Heart right ventricle (tissue), 16 donors: ENCODE results near the gene CTXN1. TPM values are rescaled to one million over a fixed set of nuclear protein-coding genes. Genes with fewer than 3 reads are reported as not detected.

Experiments
- ATAC-seq, 8 donors: fragments of 200-7000 bp; cut with Tn5 transposase; one replicate each; pipeline ENCODE4 v1.9.1; 2020; ENCODE audit warnings: mild to moderate bottlenecking in 8 of 8, moderate library complexity in 8 of 8, moderate number of reproducible peaks in 1 of 8
- DNase-seq, 2 donors: peaks; one replicate each; pipeline ENCODE4 v3.0.0-alpha.2; 2020
- H3K27ac ChIP-seq, 10 donors: fragments of 200-600 bp; sonication (generic) in 2 of 10; one replicate each; pipeline versions ENCODE4 v1.5.0 to v1.8.0; 2020 to 2022; ENCODE audit warnings: mild to moderate bottlenecking in 3 of 10
- H3K27me3 ChIP-seq, 7 donors: fragments of 200-600 bp; one replicate each; pipeline ENCODE4 v1.8.0; 2021 to 2022; ENCODE audit warnings: mild to moderate bottlenecking in 2 of 7
- H3K36me3 ChIP-seq, 9 donors: fragments of 200-600 bp; sonication (generic) in 1 of 9; one replicate each; pipeline versions ENCODE4 v1.5.0 to v1.8.0; 2020 to 2022; ENCODE audit warnings: mild to moderate bottlenecking in 2 of 9
- H3K4me1 ChIP-seq, 9 donors: fragments of 200-600 bp; sonication (generic) in 1 of 9; one replicate each; pipeline versions ENCODE4 v1.5.0 to v1.8.0; 2020 to 2022; ENCODE audit warnings: mild to moderate bottlenecking in 4 of 9
- H3K4me3 ChIP-seq, 10 donors: fragments of 200-600 bp; sonication (generic) in 2 of 10; one replicate each; pipeline versions ENCODE4 v1.5.0 to v1.8.0; 2020 to 2022; ENCODE audit warnings: mild to moderate bottlenecking in 7 of 10, moderate library complexity in 2 of 10
- H3K9me3 ChIP-seq, 11 donors: fragments of 200-600 bp in 10 of 11; sonication (generic) in 2 of 11; one replicate each; pipeline versions ENCODE4 v1.5.0 to v1.8.0; 2013 to 2022; ENCODE audit warnings: mild to moderate bottlenecking in 2 of 11, control low read depth in 1 of 11, moderate library complexity in 1 of 11
- WGBS, 2 donors: extraction: QIAGEN DNeasy Blood & Tissue Kit; methylation state at CpG; one replicate each; pipeline ENCODE4 v1.1.7; 2013; ENCODE audit warnings: inconsistent platforms in 1 of 2; 5-methylcytosine and 5-hydroxymethylcytosine counted together
- intact Hi-C, 10 donors: fragments of 100-400 bp; cut with DNase I; formaldehyde crosslinking; loops; one replicate each; pipeline versions ENCODE4 v1.11.1 to v1.14.2; 2022
- polyA plus RNA-seq, 2 donors: library from polyadenylated mRNA; stranded (reverse); fragments of 200-250 nt; gene quantifications; one replicate each; pipeline ENCODE4 v1.2.3, GENCODE V29; 2013
- total RNA-seq, 10 donors: library from RNA; stranded (reverse); fragmentation: NEBNext Ultra II Directional in 3 of 10; extraction: Animal tissue kit (Norgen Biotek cat#: 25700) in 3 of 10; gene quantifications; one replicate each; pipeline versions ENCODE4 v1.2.1 to v1.2.4, GENCODE V29; 2021 to 2023
- TF ChIP-seq, protein P1 (sequence below), 9 donors: fragments of 200-600 bp; sonication (generic) in 2 of 9; IDR thresholded peaks; one replicate each; pipeline versions ENCODE4 v1.5.0 to v1.8.0; 2021 to 2022; ENCODE audit warnings: antibody characterized with exemption in 9 of 9, mild to moderate bottlenecking in 5 of 9, moderate library complexity in 1 of 9
- donor health status: Arrhythmogenic right ventricular cardiomyopathy.
- donor health status: ischemic (EF 13 %, LVEDD 7.1; RV severe dilation, severe dysfunction).
- donor health status: healthy with polysubstance abuse.
- donor health status: DM: no; HTN: yes; CAD: no.
- donor health status: DM: no; HTN: no; CAD: no.
- donor health status: ischemic (EF 25% LVEDD 6.9; RV normal size, moderate dysfunction).
- donor health status: ischemic (EF 25% LVEDD 5.7; RV mildly dilated, moderate dysfunction).
- donor health status: healthy.
- donor health status: DM: yes; HTN: yes; CAD: no.
- donor health status: Ischemic cardiomyopathy.
- donor health status: ischemic (EF 35%, LVEDD 5.7; RV mildly dilated, moderate dysfunction).
- donor health status: nonischemic (EF 11% LVEDD 7.7; RV severe dilation, severe dysfunction).
- donor health status: DM: yes; HTN: yes; CAD: no.
- donor health status: PGD.
- donor health status: ischemic (EF 29% LVEDD 5.4; RV normal size, mild dysfunction).
- donor health status: nonischemic (EF 23%, LVEDD 6.1; RV moderate dilation, normal function).

The CTXN1 gene
- total and polyA plus RNA-seq, 12 donors, result 0.18 to 0.74 (median 0.25) TPM; not detected in 5

DNA sequence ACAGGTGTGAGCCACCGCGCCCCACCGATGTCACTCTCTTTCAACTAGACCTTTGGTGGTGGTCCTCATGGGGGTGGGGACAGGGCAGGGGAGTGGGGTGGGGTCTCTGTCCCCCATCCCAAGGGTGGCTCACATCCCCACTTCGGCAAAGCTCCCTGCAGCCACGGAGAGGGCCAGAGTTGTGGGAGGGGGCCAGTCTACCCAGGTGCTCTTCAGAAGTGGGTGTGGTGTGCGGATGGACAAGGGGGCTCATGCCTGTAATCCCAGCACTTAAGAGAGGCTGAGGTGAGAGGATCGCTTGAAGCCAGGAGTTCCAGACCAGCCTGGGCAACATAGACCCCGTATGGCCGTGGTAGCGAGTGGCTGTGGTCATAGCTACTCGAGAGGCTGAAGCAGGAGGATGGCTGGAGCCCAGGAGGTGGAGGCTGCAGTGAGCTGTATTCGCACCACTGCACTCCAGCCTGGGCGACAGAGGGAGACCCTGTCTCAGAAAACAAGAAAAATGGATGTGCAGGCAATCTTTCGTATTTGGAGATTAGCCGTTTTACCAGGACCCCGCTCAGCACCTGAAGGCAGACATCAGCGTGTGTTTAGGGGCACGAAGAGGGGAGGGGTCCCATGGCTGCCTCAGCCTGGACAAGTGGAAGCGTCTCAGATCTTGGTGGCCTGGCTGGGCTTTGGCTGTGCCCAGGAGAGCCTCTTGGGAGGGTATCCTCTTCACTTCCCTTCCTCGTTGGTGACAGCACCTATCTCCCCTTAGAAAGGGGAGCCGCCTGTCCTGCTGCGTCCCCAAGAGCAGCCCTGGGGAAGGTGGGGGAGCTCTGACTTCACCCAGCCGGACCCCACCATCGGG is 10.5 kb downstream of the CTXN1 start:
- H3K4me1 ChIP-seq, result peaks cover 4 to 46% (median 29%) of the 10 kb centered on the region in 9 donors
- H3K9me3 ChIP-seq, result no peaks in the 10 kb centered on the region
- WGBS, 2 donors, result 46 to 50% methylated on average over 24 of the region's 24 CpGs
- H3K36me3 ChIP-seq, result peaks cover 4 to 34% (median 25%) of the 10 kb centered on the region in 9 donors
- H3K27ac ChIP-seq, result no peak overlapping the region
- H3K27me3 ChIP-seq, result peaks cover 11 to 57% (median 51%) of the 10 kb centered on the region in 7 donors
- ATAC-seq (no peak), DNase-seq (no peak)
- intact Hi-C loops, result no loop called here
- H3K4me3 ChIP-seq, result peak overlapping the region in 4 of 10 donors; percentile 23 to 49 (median 34)
- TF ChIP-seq, protein P1, sequence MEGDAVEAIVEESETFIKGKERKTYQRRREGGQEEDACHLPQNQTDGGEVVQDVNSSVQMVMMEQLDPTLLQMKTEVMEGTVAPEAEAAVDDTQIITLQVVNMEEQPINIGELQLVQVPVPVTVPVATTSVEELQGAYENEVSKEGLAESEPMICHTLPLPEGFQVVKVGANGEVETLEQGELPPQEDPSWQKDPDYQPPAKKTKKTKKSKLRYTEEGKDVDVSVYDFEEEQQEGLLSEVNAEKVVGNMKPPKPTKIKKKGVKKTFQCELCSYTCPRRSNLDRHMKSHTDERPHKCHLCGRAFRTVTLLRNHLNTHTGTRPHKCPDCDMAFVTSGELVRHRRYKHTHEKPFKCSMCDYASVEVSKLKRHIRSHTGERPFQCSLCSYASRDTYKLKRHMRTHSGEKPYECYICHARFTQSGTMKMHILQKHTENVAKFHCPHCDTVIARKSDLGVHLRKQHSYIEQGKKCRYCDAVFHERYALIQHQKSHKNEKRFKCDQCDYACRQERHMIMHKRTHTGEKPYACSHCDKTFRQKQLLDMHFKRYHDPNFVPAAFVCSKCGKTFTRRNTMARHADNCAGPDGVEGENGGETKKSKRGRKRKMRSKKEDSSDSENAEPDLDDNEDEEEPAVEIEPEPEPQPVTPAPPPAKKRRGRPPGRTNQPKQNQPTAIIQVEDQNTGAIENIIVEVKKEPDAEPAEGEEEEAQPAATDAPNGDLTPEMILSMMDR (IDR thresholded peaks at IDR 0.05), result no peak

DNA sequence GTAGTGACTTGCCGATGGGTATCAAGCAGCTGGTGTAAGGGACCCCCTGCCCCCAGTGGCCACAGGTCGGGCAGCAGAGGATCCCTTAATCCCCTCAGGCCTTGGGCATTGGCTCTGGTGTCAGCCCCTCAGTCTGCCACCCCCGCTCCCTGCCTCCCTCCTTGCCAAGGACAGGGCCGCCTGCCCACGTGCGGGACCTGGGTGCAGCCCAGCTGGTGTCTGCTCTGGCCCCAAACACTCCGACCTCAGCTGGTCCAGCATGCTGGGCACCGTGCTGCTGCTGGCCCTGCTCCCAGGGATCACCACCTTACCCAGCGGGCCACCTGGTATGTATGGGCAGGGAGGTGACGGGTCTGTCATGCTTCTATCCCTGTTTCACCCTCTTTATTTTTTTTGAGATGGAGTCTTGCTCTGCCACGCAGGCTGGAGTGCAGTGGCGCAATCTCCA is 11.3 kb downstream of the CTXN1 start, which contains the start of gene TGFBR3L:
TGFBR3L (plus strand) TSS at position 233 of the 448 bp plus-strand sequence.
- Histone ChIP-seq H3K4me3 (no peak within 1 kb of the TSS), H3K4me1 (peaks cover 4 to 42% (median 25%) of the 10 kb centered on the region in 9 donors), H3K36me3 (peaks cover 4 to 43% (median 33%) of the 10 kb centered on the region in 9 donors), H3K27ac (no peak within 1 kb of the TSS), H3K9me3 (no peaks in the 10 kb centered on the region), H3K27me3 (peaks cover 11 to 57% (median 51%) of the 10 kb centered on the region in 7 donors)
- ATAC-seq (no peak), DNase-seq (no peak)
- TF ChIP-seq, protein P1 (IDR thresholded peaks at IDR 0.05), result no peak
- intact Hi-C loops, result no loop called here
- WGBS, 2 donors, result 55 to 65% methylated on average over 12 of the region's 12 CpGs

DNA sequence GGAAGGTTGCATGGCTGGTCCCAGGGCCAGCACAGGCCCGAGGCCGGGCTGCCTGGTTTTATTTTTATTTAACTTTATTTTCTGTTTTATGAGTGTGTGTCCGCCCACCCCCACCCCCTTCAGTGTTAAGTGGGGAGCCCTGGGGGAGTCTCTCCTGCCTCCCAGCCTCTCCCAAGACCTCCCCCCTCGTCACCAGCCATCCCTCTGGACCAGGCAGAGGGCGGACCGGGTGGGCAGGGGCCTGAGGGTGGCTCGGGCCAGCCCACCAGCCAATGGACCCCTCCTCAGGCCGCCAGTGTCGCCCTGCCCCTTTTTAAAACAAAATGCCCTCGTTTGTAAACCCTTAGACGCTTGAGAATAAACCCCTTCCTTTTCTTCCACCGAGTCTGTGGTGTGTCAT is 11.8 kb downstream of the CTXN1 start:
- H3K9me3 ChIP-seq, result no peaks in the 10 kb centered on the region
- ATAC-seq, result no peak
- no peak overlapping the region for H3K27ac ChIP-seq
- DNase-seq, result no peak
- peaks cover 4 to 48% (median 33%) of the 10 kb centered on the region in 9 donors for H3K36me3 ChIP-seq
- H3K27me3 ChIP-seq, result peaks cover 11 to 54% (median 46%) of the 10 kb centered on the region in 7 donors
- TF ChIP-seq, protein P1 (IDR thresholded peaks at IDR 0.05), result no peak
- H3K4me3 ChIP-seq, result no peak overlapping the region
- intact Hi-C loops, result no loop called here
- 64 to 68% methylated on average over 12 of the region's 12 CpGs for WGBS, 2 donors
- peaks cover 4 to 37% (median 24%) of the 10 kb centered on the region in 9 donors for H3K4me1 ChIP-seq

DNA sequence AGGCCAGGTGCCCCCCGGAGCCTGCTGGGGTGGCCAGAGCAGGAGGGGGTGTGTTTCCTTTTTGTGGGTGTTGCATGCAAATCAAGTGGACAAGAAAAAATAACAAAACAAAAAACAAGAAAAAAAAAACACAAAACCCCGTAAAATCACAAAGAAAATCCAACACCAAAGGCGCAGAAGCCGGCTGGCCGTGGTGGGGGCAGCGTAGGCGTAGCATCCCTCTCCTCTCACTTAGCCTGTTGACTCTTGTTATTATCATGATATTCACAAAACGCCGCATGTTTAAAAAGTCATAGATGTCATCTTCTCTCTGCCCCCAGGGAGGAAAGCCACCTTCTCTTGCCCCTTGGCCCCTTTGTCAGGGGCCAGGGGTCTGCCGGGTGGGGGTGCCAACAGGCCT is 12.3 kb downstream of the CTXN1 start:
- TF ChIP-seq, protein P1 (IDR thresholded peaks at IDR 0.05), result no peak
- Histone ChIP-seq H3K4me3 (no peak overlapping the region), H3K4me1 (peaks cover 4 to 34% (median 24%) of the 10 kb centered on the region in 9 donors), H3K9me3 (no peaks in the 10 kb centered on the region), H3K36me3 (peaks cover 4 to 50% (median 33%) of the 10 kb centered on the region in 9 donors), H3K27ac (no peak overlapping the region), H3K27me3 (peaks cover 11 to 51% (median 42%) of the 10 kb centered on the region in 7 donors)
- ATAC-seq, result no peak
- intact Hi-C loops, result no loop called here
- 90% methylated on average over 10 of the region's 10 CpGs for WGBS, 2 donors
- DNase-seq, result no peak
